Effector memory CD8-positive, alpha-beta T cell (primary cell): ENCODE data around the gene CUL1.

Source experiments
- ATAC-seq: fragments of 150-1000 bp; cut with Tn5 transposase; replicated peaks from 2 replicates; pipeline ENCODE4 v1.10.0; 2021; ENCODE audit warnings: mild to moderate bottlenecking, moderate library complexity
- DNase-seq, 3 experiments: peaks; one replicate each; pipeline ENCODE4 v3.0.0; 2021
- H3K27ac Mint-ChIP-seq, 2 donors: one replicate each; pipeline ENCODE4 v1.8.0; 2022; ENCODE audit warnings: mild to moderate bottlenecking in 2 of 2, mixed read lengths in 2 of 2, moderate library complexity in 2 of 2
- H3K27me3 Mint-ChIP-seq, 2 donors: one replicate each; pipeline ENCODE4 v1.8.0; 2022; ENCODE audit warnings: mixed read lengths in 2 of 2
- H3K36me3 Mint-ChIP-seq: one replicate; pipeline ENCODE4 v1.8.0; 2022; ENCODE audit warnings: mild to moderate bottlenecking, moderate library complexity, mixed read lengths; ENCODE audit not compliant: insufficient read depth
- H3K4me1 Mint-ChIP-seq, 2 donors: one replicate each; pipeline ENCODE4 v1.8.0; 2022; ENCODE audit warnings: low read depth in 2 of 2, mixed read lengths in 2 of 2
- H3K4me3 Mint-ChIP-seq, 2 donors: one replicate each; pipeline ENCODE4 v1.8.0; 2022; ENCODE audit warnings: mild to moderate bottlenecking in 2 of 2, mixed read lengths in 2 of 2, moderate library complexity in 2 of 2
- H3K9me3 Mint-ChIP-seq, 2 donors: one replicate each; pipeline ENCODE4 v1.8.0; 2022; ENCODE audit warnings: mixed read lengths in 2 of 2
- total RNA-seq, 9 experiments: gene quantifications; one replicate each; lab custom pipeline; 2026; lab: John Stamatoyannopoulos, UW

CUL1 gene
- total RNA-seq: 96.1 to 205 (median 163) reads per million in 9 experiments

GRCh38 chr7:148698397-148699023 is at the start of gene CUL1:
Gene CUL1 (plus strand): TSS chr7:148698903. CDS start chr7:148730123, 31,220 bp downstream.
- peak within 1 kb of the TSS; percentile 88 to 91 for H3K4me3 Mint-ChIP-seq
- peaks cover 37 to 51% of the 10 kb centered on the region in 2 donors for H3K4me1 Mint-ChIP-seq
- H3K27me3 Mint-ChIP-seq: no peaks in the 10 kb centered on the region
- H3K36me3 Mint-ChIP-seq: peaks cover 17% of the 10 kb centered on the region
- H3K9me3 Mint-ChIP-seq: no peaks in the 10 kb centered on the region
- peak; percentile 79 for ATAC-seq
- H3K27ac Mint-ChIP-seq: peak within 1 kb of the TSS; percentile 84 to 93
- DNase-seq: peak; percentile 72 to 79 (median 77)

- no peak overlapping the region for H3K4me3 Mint-ChIP-seq
- H3K9me3 Mint-ChIP-seq: no peaks in the 10 kb centered on the region
- no peak overlapping the region for H3K27ac Mint-ChIP-seq
- H3K27me3 Mint-ChIP-seq: peaks cover 0 to 24% of the 10 kb centered on the region in 2 donors
- ATAC-seq (no peak), DNase-seq (no peak)
- no peaks in the 10 kb centered on the region for H3K36me3 Mint-ChIP-seq
- H3K4me1 Mint-ChIP-seq: no peaks in the 10 kb centered on the region
These were observed 48.4 kb upstream of the CUL1 start for GRCh38 chr7:148650232-148650858.

GRCh38 chr7:148652773-148653172 is 45.9 kb upstream of the CUL1 start:
- ATAC-seq: no peak
- Mint-ChIP-seq H3K36me3 (no peaks in the 10 kb centered on the region), H3K4me1 (no peaks in the 10 kb centered on the region), H3K27ac (no peak overlapping the region), H3K9me3 (no peaks in the 10 kb centered on the region), H3K27me3 (peaks cover 0 to 21% of the 10 kb centered on the region in 2 donors), H3K4me3 (no peak overlapping the region)
- no peak for DNase-seq

- no peak overlapping the region for H3K27ac Mint-ChIP-seq
- H3K36me3 Mint-ChIP-seq: no peaks in the 10 kb centered on the region
- DNase-seq (no peak), ATAC-seq (no peak)
- no peaks in the 10 kb centered on the region for H3K4me1 Mint-ChIP-seq
- H3K9me3 Mint-ChIP-seq: no peaks in the 10 kb centered on the region
- no peaks in the 10 kb centered on the region for H3K27me3 Mint-ChIP-seq
- no peak overlapping the region for H3K4me3 Mint-ChIP-seq
These were observed 40.8 kb upstream of the CUL1 start for GRCh38 chr7:148657929-148658328.

GRCh38 chr7:148661471-148661870 is 37.2 kb upstream of the CUL1 start:
- H3K36me3 Mint-ChIP-seq: no peaks in the 10 kb centered on the region
- H3K27ac Mint-ChIP-seq: no peak overlapping the region
- DNase-seq (no peak), ATAC-seq (no peak)
- no peaks in the 10 kb centered on the region for H3K4me1 Mint-ChIP-seq
- H3K4me3 Mint-ChIP-seq: no peak overlapping the region
- no peaks in the 10 kb centered on the region for H3K27me3 Mint-ChIP-seq
- H3K9me3 Mint-ChIP-seq: no peaks in the 10 kb centered on the region

GRCh38 chr7:148662646-148663045 is 36.1 kb upstream of the CUL1 start:
- H3K36me3 Mint-ChIP-seq: no peaks in the 10 kb centered on the region
- no peaks in the 10 kb centered on the region for H3K4me1 Mint-ChIP-seq
- no peak for DNase-seq
- no peaks in the 10 kb centered on the region for H3K9me3 Mint-ChIP-seq
- no peak for ATAC-seq
- H3K27ac Mint-ChIP-seq: no peak overlapping the region
- no peaks in the 10 kb centered on the region for H3K27me3 Mint-ChIP-seq
- no peak overlapping the region for H3K4me3 Mint-ChIP-seq

GRCh38 chr7:148664324-148664723 is 34.4 kb upstream of the CUL1 start:
- Mint-ChIP-seq H3K27ac (no peak overlapping the region), H3K36me3 (no peaks in the 10 kb centered on the region), H3K9me3 (no peaks in the 10 kb centered on the region), H3K27me3 (peaks cover 0 to 6% of the 10 kb centered on the region in 2 donors), H3K4me1 (no peaks in the 10 kb centered on the region), H3K4me3 (no peak overlapping the region)
- ATAC-seq (no peak), DNase-seq (no peak)

- Mint-ChIP-seq H3K9me3 (no peaks in the 10 kb centered on the region), H3K27ac (no peak overlapping the region), H3K4me3 (no peak overlapping the region), H3K36me3 (no peaks in the 10 kb centered on the region), H3K4me1 (no peaks in the 10 kb centered on the region), H3K27me3 (peaks cover 0 to 6% of the 10 kb centered on the region in 2 donors)
- no peak for DNase-seq
- no peak for ATAC-seq
These were observed 33.5 kb upstream of the CUL1 start for GRCh38 chr7:148665221-148665620.

- DNase-seq (no peak), ATAC-seq (no peak)
- H3K27ac Mint-ChIP-seq: no peak overlapping the region
- H3K4me1 Mint-ChIP-seq: no peaks in the 10 kb centered on the region
- H3K27me3 Mint-ChIP-seq: peaks cover 0 to 14% of the 10 kb centered on the region in 2 donors
- no peak overlapping the region for H3K4me3 Mint-ChIP-seq
- H3K9me3 Mint-ChIP-seq: no peaks in the 10 kb centered on the region
- no peaks in the 10 kb centered on the region for H3K36me3 Mint-ChIP-seq
These were observed 28.8 kb upstream of the CUL1 start for GRCh38 chr7:148669927-148670326.

- no peak overlapping the region for H3K4me3 Mint-ChIP-seq
- H3K9me3 Mint-ChIP-seq: no peaks in the 10 kb centered on the region
- H3K4me1 Mint-ChIP-seq: no peaks in the 10 kb centered on the region
- DNase-seq (no peak), ATAC-seq (no peak)
- H3K27ac Mint-ChIP-seq: no peak overlapping the region
- H3K27me3 Mint-ChIP-seq: peaks cover 0 to 19% of the 10 kb centered on the region in 2 donors
- H3K36me3 Mint-ChIP-seq: no peaks in the 10 kb centered on the region
These were observed 28.3 kb upstream of the CUL1 start for GRCh38 chr7:148670374-148670773.

- Mint-ChIP-seq H3K27me3 (peaks cover 0 to 23% of the 10 kb centered on the region in 2 donors), H3K4me1 (no peaks in the 10 kb centered on the region), H3K27ac (no peak overlapping the region), H3K9me3 (no peaks in the 10 kb centered on the region), H3K4me3 (no peak overlapping the region), H3K36me3 (no peaks in the 10 kb centered on the region)
- no peak for ATAC-seq
- DNase-seq: no peak
These were observed 27.9 kb upstream of the CUL1 start for GRCh38 chr7:148670807-148671206.

- DNase-seq (no peak), ATAC-seq (no peak)
- Mint-ChIP-seq H3K4me3 (no peak overlapping the region), H3K4me1 (no peaks in the 10 kb centered on the region), H3K9me3 (no peaks in the 10 kb centered on the region), H3K27me3 (peaks cover 7 to 35% of the 10 kb centered on the region in 2 donors), H3K36me3 (no peaks in the 10 kb centered on the region), H3K27ac (no peak overlapping the region)
These were observed 26.7 kb upstream of the CUL1 start for GRCh38 chr7:148672041-148672440.

GRCh38 chr7:148674689-148675088 is 24.0 kb upstream of the CUL1 start:
- Mint-ChIP-seq H3K4me3 (no peak overlapping the region), H3K9me3 (no peaks in the 10 kb centered on the region), H3K27me3 (peaks cover 7 to 39% of the 10 kb centered on the region in 2 donors), H3K4me1 (no peaks in the 10 kb centered on the region), H3K27ac (no peak overlapping the region), H3K36me3 (no peaks in the 10 kb centered on the region)
- DNase-seq (no peak), ATAC-seq (no peak)

- DNase-seq: no peak
- Mint-ChIP-seq H3K4me3 (no peak overlapping the region), H3K27ac (peak overlapping the region in 1 of 2 donors; percentile 21)
These were observed 22.4 kb upstream of the CUL1 start for GRCh38 chr7:148676291-148676690.

More at GRCh38 chr7:148676291-148676690, 22.4 kb upstream of the CUL1 start:
- H3K27me3 Mint-ChIP-seq: peaks cover 7 to 39% of the 10 kb centered on the region in 2 donors
- ATAC-seq: no peak
- H3K36me3 Mint-ChIP-seq: no peaks in the 10 kb centered on the region
- H3K9me3 Mint-ChIP-seq: no peaks in the 10 kb centered on the region
- H3K4me1 Mint-ChIP-seq: no peaks in the 10 kb centered on the region
